GM18861 (cell line): ENCODE data around the gene TMEM114.

Experiments
- ATAC-seq: cut with Tn5 transposase; IDR thresholded peaks from one replicate; pipeline ENCODE4 v1.9.1; 2021; ENCODE audit not compliant: unreplicated experiment

TMEM114 gene

GRCh38 chr16:8589900-8590688 lies at the start of gene TMEM114:
TSS of gene TMEM114 (minus strand) at chr16:8590511. CDS start at chr16:8589838, 673 bp downstream.
- no peak for ATAC-seq

- ATAC-seq, result no peak
Observed at GRCh38 chr16:8639694-8640093, 49.4 kb upstream of the TMEM114 start.

- ATAC-seq, result no peak
Observed at GRCh38 chr16:8634991-8635736, 44.9 kb upstream of the TMEM114 start.

- ATAC-seq, result no peak
Observed at GRCh38 chr16:8632675-8633182, 42.4 kb upstream of the TMEM114 start.

- ATAC-seq, result no peak
Observed at GRCh38 chr16:8631818-8632465, 41.6 kb upstream of the TMEM114 start.

GRCh38 chr16:8631373-8631772 lies 41.1 kb upstream of the TMEM114 start:
- ATAC-seq, result no peak

GRCh38 chr16:8630255-8630953 lies 40.1 kb upstream of the TMEM114 start:
- no peak for ATAC-seq

- no peak for ATAC-seq
Observed at GRCh38 chr16:8628981-8629725, 38.8 kb upstream of the TMEM114 start.

- ATAC-seq, result no peak
Observed at GRCh38 chr16:8627456-8627855, 37.1 kb upstream of the TMEM114 start.

- ATAC-seq, result no peak
Observed at GRCh38 chr16:8626946-8627345, 36.6 kb upstream of the TMEM114 start.

- ATAC-seq, result no peak
Observed at GRCh38 chr16:8625491-8626087, 35.3 kb upstream of the TMEM114 start.

- no peak for ATAC-seq
Observed at GRCh38 chr16:8623634-8624033, 33.3 kb upstream of the TMEM114 start.

- no peak for ATAC-seq
Observed at GRCh38 chr16:8622315-8622656, 32.0 kb upstream of the TMEM114 start.

- ATAC-seq, result peak; percentile 73
Observed at GRCh38 chr16:8621572-8622314, 31.4 kb upstream of the TMEM114 start, which contains the start of gene METTL22. TSS of gene METTL22 (plus strand) at chr16:8621698. CDS start at chr16:8625666, 3,968 bp downstream.

- no peak for ATAC-seq
Observed at GRCh38 chr16:8621222-8621571, 30.9 kb upstream of the TMEM114 start.

- no peak for ATAC-seq
Observed at GRCh38 chr16:8620535-8620934, 30.2 kb upstream of the TMEM114 start.

GRCh38 chr16:8619671-8620370 lies 29.5 kb upstream of the TMEM114 start:
- no peak for ATAC-seq

- no peak for ATAC-seq
Observed at GRCh38 chr16:8614435-8615029, 24.2 kb upstream of the TMEM114 start.
